GM12873 (cell line): Measurements from ENCODE around the gene DDX3X.

Experiments
- CTCF ChIP-seq: IDR thresholded peaks from 2 replicates; pipeline ENCODE4 v1.5.1; 2012; ENCODE audit warnings: low read depth, mild to moderate bottlenecking, moderate library complexity, low read length, control low read depth; ENCODE audit not compliant: insufficient read depth; ENCODE audit errors: missing control alignments

Gene DDX3X

GRCh38 chrX:41408576-41408975 lies 74.6 kb downstream of the DDX3X start:
- no peak for TF ChIP-seq CTCF

- TF ChIP-seq CTCF = no peak
These were observed 75.0 kb downstream of the DDX3X start for GRCh38 chrX:41409006-41409405.

GRCh38 chrX:41412261-41413081 lies 78.5 kb downstream of the DDX3X start:
- TF ChIP-seq CTCF = no peak
